HepG2 (cell line): Measurements from ENCODE around the gene MYO1G. TPM values are rescaled to one million over a fixed set of nuclear protein-coding genes. Genes with fewer than 3 reads are reported as not detected.

Experiments used
- ATAC-seq: fragments of 200-7000 bp; cut with Tn5 transposase; 3 replicates; pipeline ENCODE4 v1.9.1; 2020; ENCODE audit warnings: mild to moderate bottlenecking, moderate library complexity
- BruUV-seq: library from RNA; stranded (reverse); fragments of 400-500 nt; replicated peaks from 2 replicates; lab custom pipeline; 2021; lab: Mats Ljungman, UMichigan
- CTCF ChIA-PET: fragments of 300-600 bp; formaldehyde crosslinking; extraction: SDS; loops from one replicate; lab custom pipeline; 2021; ENCODE audit warnings: low total read pairs, inconsistent platforms, low intra/inter-chr PET ratio; lab: Yijun Ruan, JAX
- POLR2A ChIA-PET: fragments of 350-600 bp; sonication (Branson Sonifier 250); formaldehyde crosslinking; loops from one replicate; lab custom pipeline; 2020; ENCODE audit warnings: antibody characterized with exemption, inconsistent platforms; lab: Yijun Ruan, JAX
- DNase-seq: peaks from one replicate; pipeline ENCODE4 v3.0.0-alpha.2; 2015; ENCODE audit warnings: low spot score
- FAIRE-seq: peaks from 3 replicates; lab custom pipeline; 2011; peaks lifted over from hg19 to GRCh38; lab: Jason Lieb, UNC
- H2AFZ ChIP-seq: one replicate; pipeline ENCODE4 v1.6.1; 2011; ENCODE audit warnings: low read length, inconsistent platforms
- H3K27ac ChIP-seq: fragments of 300-600 bp; 3 replicates; pipeline ENCODE4 v1.8.0; 2011; ENCODE audit warnings: mixed run types, mild to moderate bottlenecking, mixed read lengths, low read length, inconsistent platforms; ENCODE audit not compliant: insufficient read depth; ENCODE audit errors: extremely low read length
- H3K27me3 ChIP-seq, 2 experiments: fragments of 200-600 bp in 1 of 2; 2 replicates in 1 of 2; 3 replicates in 1 of 2; pipeline versions ENCODE4 v1.6.0 to v1.8.0; 2011; ENCODE audit warnings: low read length in 2 of 2, mild to moderate bottlenecking in 2 of 2, moderate library complexity in 2 of 2, inconsistent platforms in 1 of 2; ENCODE audit not compliant: insufficient read depth in 2 of 2, control insufficient read depth in 1 of 2
- H3K36me3 ChIP-seq, 2 experiments: fragments of 200-600 bp in 1 of 2; replicated peaks in 1 of 2; 2 replicates in 1 of 2; 3 replicates in 1 of 2; pipeline versions ENCODE4 v1.5.1 to v1.8.0; 2011; ENCODE audit warnings: low read length in 2 of 2, inconsistent platforms in 1 of 2; ENCODE audit not compliant: insufficient read depth in 2 of 2, control insufficient read depth in 1 of 2
- H3K4me1 ChIP-seq: 2 replicates; pipeline ENCODE4 v1.5.1; 2012; ENCODE audit warnings: low read length, inconsistent platforms; ENCODE audit not compliant: insufficient read depth
- H3K4me2 ChIP-seq: 2 replicates; pipeline ENCODE4 v1.6.0; 2011; ENCODE audit warnings: low read depth, low read length, inconsistent platforms
- H3K4me3 ChIP-seq, 3 experiments: fragments of 200-600 bp in 1 of 3; sonication (generic), shearing (Covaris generic) in 1 of 3; replicated peaks in 1 of 3; 2 replicates each; pipeline ENCODE4 v1.5.1; 2011 to 2016; ENCODE audit warnings: low read length in 3 of 3, inconsistent platforms in 2 of 3, low read depth in 2 of 3, mild to moderate bottlenecking in 2 of 3, control low read depth in 1 of 3, mixed read lengths in 1 of 3; ENCODE audit not compliant: insufficient read depth in 1 of 3
- H3K79me2 ChIP-seq: one replicate; pipeline ENCODE4 v1.6.1; 2011; ENCODE audit warnings: low read length, inconsistent platforms; ENCODE audit not compliant: insufficient read depth
- H3K9ac ChIP-seq: 2 replicates; pipeline ENCODE4 v1.6.0; 2011; ENCODE audit warnings: mild to moderate bottlenecking, low read depth, low read length, inconsistent platforms; ENCODE audit not compliant: insufficient read depth
- H3K9me3 ChIP-seq: 2 replicates; pipeline ENCODE4 v1.5.1; 2012; ENCODE audit warnings: mild to moderate bottlenecking, low read length
- H4K20me1 ChIP-seq: 2 replicates; pipeline ENCODE4 v1.6.0; 2011; ENCODE audit warnings: inconsistent platforms, mild to moderate bottlenecking, low read length, moderate library complexity; ENCODE audit not compliant: insufficient read depth
- BHLHE40 ChIP-seq: IDR thresholded peaks from 2 replicates; pipeline ENCODE4 v1.6.1; 2011; ENCODE audit warnings: low read length, improper control_type of control experiment
- BRCA1 ChIP-seq: sonication (generic); formaldehyde crosslinking; IDR thresholded peaks from 2 replicates; pipeline ENCODE4 v1.4.0; 2020; ENCODE audit warnings: missing genetic modification reagents
- CREB1 ChIP-seq, 2 experiments: fragments of 450-650 bp in 1 of 2; IDR thresholded peaks; 2 replicates each; pipeline ENCODE4 v1.6.1; 2016 to 2017; ENCODE audit warnings: control low read depth in 1 of 2, mild to moderate bottlenecking in 1 of 2, missing compliant biosample characterization in 1 of 2, missing genetic modification characterization in 1 of 2
- ERF ChIP-seq: IDR thresholded peaks from 2 replicates; pipeline ENCODE4 v1.6.1; 2018; ENCODE audit warnings: missing biosample characterization, missing genetic modification reagents
- FOXM1 ChIP-seq: sonication (generic); formaldehyde crosslinking; IDR thresholded peaks from 2 replicates; pipeline ENCODE4 v1.5.0; 2020; ENCODE audit warnings: missing genetic modification reagents
- ISL2 ChIP-seq: sonication (generic); formaldehyde crosslinking; IDR thresholded peaks from 2 replicates; pipeline ENCODE4 v1.5.0; 2020; ENCODE audit warnings: missing genetic modification reagents
- LCORL ChIP-seq, 2 experiments: fragments of 450-650 bp in 1 of 2; sonication (generic) in 1 of 2; formaldehyde crosslinking in 1 of 2; IDR thresholded peaks; 2 replicates each; pipeline versions ENCODE4 v1.5.0 to v1.6.1; 2017 to 2020; ENCODE audit warnings: antibody characterized with exemption in 1 of 2, missing genetic modification reagents in 1 of 2
- MED1 ChIP-seq: sonication (generic); formaldehyde crosslinking; IDR thresholded peaks from 2 replicates; pipeline ENCODE4 v1.4.0; 2020; ENCODE audit warnings: missing genetic modification reagents
- MYC ChIP-seq: sonication (generic); formaldehyde crosslinking; IDR thresholded peaks from 2 replicates; pipeline ENCODE4 v1.9.0; 2021; ENCODE audit warnings: missing genetic modification reagents, borderline replicate concordance
- PLRG1 ChIP-seq: fragments of 450-650 bp; conservative IDR thresholded peaks from 2 replicates; pipeline ENCODE4 v1.6.1; 2016
- SMAD1 ChIP-seq: sonication (generic); formaldehyde crosslinking; IDR thresholded peaks from 2 replicates; pipeline ENCODE4 v1.4.0; 2020; ENCODE audit warnings: missing genetic modification reagents, low read depth, mild to moderate bottlenecking, borderline replicate concordance
- ZNF326 ChIP-seq: sonication (generic); formaldehyde crosslinking; IDR thresholded peaks from 2 replicates; pipeline ENCODE4 v1.4.0; 2020; ENCODE audit warnings: missing genetic modification reagents, borderline replicate concordance
- ZNF329 ChIP-seq: sonication (generic); formaldehyde crosslinking; IDR thresholded peaks from 2 replicates; pipeline ENCODE4 v1.9.0; 2021; ENCODE audit warnings: low read depth, mild to moderate bottlenecking, missing genetic modification reagents
- ZNF605 ChIP-seq: sonication (generic); formaldehyde crosslinking; IDR thresholded peaks from 2 replicates; pipeline ENCODE4 v1.8.0; 2022; ENCODE audit warnings: mild to moderate bottlenecking, missing genetic modification reagents
- ZNF615 ChIP-seq: sonication (generic); formaldehyde crosslinking; IDR thresholded peaks from 2 replicates; pipeline ENCODE4 v1.5.0; 2020; ENCODE audit warnings: mild to moderate bottlenecking, missing genetic modification reagents, borderline replicate concordance
- ZSCAN12 ChIP-seq: sonication (generic); formaldehyde crosslinking; IDR thresholded peaks from 2 replicates; pipeline ENCODE4 v1.9.0; 2021; ENCODE audit warnings: mild to moderate bottlenecking, missing genetic modification reagents
- WGBS: methylation state at CpG from one replicate; pipeline ENCODE4 v1.1.6; 2017; ENCODE audit warnings: low lambda C conversion rate; 5-methylcytosine and 5-hydroxymethylcytosine counted together
- in situ Hi-C: cut with HindIII; loops from 2 replicates; pipeline ENCODE4 v1.10.0; 2017; ENCODE audit warnings: low pct_unique_long_range_greater_than_20kb; ENCODE audit not compliant: extremely low pct_ligation_motif_present
- intact Hi-C: fragments of 100-400 bp; cut with micrococcal nuclease; formaldehyde crosslinking; loops from one replicate; pipeline ENCODE4 v1.10.0; 2022; ENCODE audit not compliant: unreplicated experiment
- polyA plus RNA-seq, 8 experiments: library from polyadenylated mRNA; depleted of rRNA in 3 of 8; stranded (reverse) in 7 of 8; unstranded in 1 of 8; fragments of >200 nt; fragmentation: Illumina TruSeq in 4 of 8; extraction: Trizol in 4 of 8; gene quantifications; 2 replicates each; pipeline versions ENCODE4 v1.2.1 to v1.2.3, GENCODE V29; 2011 to 2016; ENCODE audit warnings: low read depth in 4 of 8, missing spikeins in 1 of 8, mixed read lengths in 1 of 8; ENCODE audit not compliant: insufficient read depth in 1 of 8
- total RNA-seq, 5 experiments: library from RNA; depleted of rRNA; stranded (reverse); fragments of >200 nt; fragmentation: Illumina TruSeq; extraction: Trizol; gene quantifications; 2 replicates each; pipeline ENCODE4 v1.2.3, GENCODE V29; 2016; ENCODE audit warnings: low read depth in 1 of 5
- TF ChIP-seq, protein P1 (sequence below): sonication (generic); formaldehyde crosslinking; IDR thresholded peaks from 2 replicates; pipeline ENCODE4 v1.9.0; 2021; ENCODE audit warnings: mild to moderate bottlenecking, missing genetic modification reagents
- TF ChIP-seq, protein P2 (sequence below): sonication (generic); formaldehyde crosslinking; IDR thresholded peaks from 2 replicates; pipeline ENCODE4 v1.8.0; 2022; ENCODE audit warnings: missing genetic modification reagents, mild to moderate bottlenecking, inconsistent platforms, borderline replicate concordance

Gene MYO1G
- total and polyA plus RNA-seq, 2 of the 13 experiments (the other 11 are each of a cell fraction or from before 2014, with no cell fraction given) = 0.29 to 1.1 TPM

DNA sequence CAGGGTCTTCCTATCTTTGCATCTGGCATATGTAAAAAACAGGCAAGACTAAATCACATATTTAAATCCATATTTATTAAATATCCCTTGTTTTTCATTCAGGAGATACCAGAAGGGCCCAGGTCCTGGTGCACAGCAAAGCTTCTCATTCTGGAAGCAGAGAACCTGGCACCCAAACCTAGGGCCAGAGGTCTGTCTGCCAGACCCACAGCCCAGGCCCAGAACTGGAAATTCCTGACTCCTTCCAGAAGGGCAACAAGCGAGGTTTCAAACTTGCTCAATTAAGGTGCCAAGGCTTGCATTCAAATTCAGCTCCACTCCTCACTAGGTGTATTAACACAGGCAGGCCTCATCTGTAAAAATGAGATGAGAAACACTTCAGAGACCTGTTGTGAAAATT lies 4.2 kb upstream of the MYO1G start (continued):
- TF ChIP-seq, protein P1, sequence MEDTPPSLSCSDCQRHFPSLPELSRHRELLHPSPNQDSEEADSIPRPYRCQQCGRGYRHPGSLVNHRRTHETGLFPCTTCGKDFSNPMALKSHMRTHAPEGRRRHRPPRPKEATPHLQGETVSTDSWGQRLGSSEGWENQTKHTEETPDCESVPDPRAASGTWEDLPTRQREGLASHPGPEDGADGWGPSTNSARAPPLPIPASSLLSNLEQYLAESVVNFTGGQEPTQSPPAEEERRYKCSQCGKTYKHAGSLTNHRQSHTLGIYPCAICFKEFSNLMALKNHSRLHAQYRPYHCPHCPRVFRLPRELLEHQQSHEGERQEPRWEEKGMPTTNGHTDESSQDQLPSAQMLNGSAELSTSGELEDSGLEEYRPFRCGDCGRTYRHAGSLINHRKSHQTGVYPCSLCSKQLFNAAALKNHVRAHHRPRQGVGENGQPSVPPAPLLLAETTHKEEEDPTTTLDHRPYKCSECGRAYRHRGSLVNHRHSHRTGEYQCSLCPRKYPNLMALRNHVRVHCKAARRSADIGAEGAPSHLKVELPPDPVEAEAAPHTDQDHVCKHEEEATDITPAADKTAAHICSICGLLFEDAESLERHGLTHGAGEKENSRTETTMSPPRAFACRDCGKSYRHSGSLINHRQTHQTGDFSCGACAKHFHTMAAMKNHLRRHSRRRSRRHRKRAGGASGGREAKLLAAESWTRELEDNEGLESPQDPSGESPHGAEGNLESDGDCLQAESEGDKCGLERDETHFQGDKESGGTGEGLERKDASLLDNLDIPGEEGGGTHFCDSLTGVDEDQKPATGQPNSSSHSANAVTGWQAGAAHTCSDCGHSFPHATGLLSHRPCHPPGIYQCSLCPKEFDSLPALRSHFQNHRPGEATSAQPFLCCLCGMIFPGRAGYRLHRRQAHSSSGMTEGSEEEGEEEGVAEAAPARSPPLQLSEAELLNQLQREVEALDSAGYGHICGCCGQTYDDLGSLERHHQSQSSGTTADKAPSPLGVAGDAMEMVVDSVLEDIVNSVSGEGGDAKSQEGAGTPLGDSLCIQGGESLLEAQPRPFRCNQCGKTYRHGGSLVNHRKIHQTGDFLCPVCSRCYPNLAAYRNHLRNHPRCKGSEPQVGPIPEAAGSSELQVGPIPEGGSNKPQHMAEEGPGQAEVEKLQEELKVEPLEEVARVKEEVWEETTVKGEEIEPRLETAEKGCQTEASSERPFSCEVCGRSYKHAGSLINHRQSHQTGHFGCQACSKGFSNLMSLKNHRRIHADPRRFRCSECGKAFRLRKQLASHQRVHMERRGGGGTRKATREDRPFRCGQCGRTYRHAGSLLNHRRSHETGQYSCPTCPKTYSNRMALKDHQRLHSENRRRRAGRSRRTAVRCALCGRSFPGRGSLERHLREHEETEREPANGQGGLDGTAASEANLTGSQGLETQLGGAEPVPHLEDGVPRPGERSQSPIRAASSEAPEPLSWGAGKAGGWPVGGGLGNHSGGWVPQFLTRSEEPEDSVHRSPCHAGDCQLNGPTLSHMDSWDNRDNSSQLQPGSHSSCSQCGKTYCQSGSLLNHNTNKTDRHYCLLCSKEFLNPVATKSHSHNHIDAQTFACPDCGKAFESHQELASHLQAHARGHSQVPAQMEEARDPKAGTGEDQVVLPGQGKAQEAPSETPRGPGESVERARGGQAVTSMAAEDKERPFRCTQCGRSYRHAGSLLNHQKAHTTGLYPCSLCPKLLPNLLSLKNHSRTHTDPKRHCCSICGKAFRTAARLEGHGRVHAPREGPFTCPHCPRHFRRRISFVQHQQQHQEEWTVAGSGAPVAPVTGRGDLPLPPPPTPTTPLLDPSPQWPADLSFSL (CRISPR knock-in tag) = no peak
- no peak for TF ChIP-seq LCORL (IDR thresholded peaks at IDR 0.05)
- no peak for TF ChIP-seq LCORL (CRISPR knock-in tag; IDR thresholded peaks at IDR 0.05)
- no peak for TF ChIP-seq MED1 (CRISPR knock-in tag)
- TF ChIP-seq ZNF329 (CRISPR knock-in tag) = no peak
- TF ChIP-seq ZNF615 (CRISPR knock-in tag) = no peak
- TF ChIP-seq BRCA1 (CRISPR knock-in tag) = no peak
- TF ChIP-seq ZNF605 = no peak

DNA sequence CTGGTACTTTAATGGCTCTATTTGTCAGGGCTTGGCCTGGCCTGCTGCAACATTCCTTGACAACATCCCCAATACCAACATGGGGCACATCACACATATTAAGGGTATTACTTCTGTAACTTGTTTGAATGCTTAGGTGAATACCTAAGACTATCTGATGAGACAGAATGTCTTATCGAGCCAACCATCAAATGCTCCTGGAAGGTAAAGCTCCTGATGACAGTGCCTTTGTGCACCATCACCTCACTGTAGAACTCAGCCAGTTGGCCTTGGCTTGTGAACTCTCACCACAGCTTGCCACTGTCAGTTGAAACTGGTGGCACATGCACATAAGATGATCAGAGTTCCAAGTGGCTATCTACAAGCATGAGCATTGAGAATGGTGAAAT lies 3.7 kb upstream of the MYO1G start:
- H3K4me1 ChIP-seq = peaks cover 22% of the 10 kb centered on the region
- no peaks in the 10 kb centered on the region for H3K27me3 ChIP-seq
- no peak for FAIRE-seq
- no peak overlapping the region for H2AFZ ChIP-seq
- BruUV-seq = no TSS peak
- no peaks in the 10 kb centered on the region for H3K36me3 ChIP-seq
- no peak overlapping the region for H3K4me2 ChIP-seq
- in situ Hi-C loops (no loop called here), intact Hi-C loops (no loop called here)
- no peak overlapping the region for H3K4me3 ChIP-seq
- H3K27ac ChIP-seq = no peak overlapping the region
- no peak overlapping the region for H3K9ac ChIP-seq
- H3K79me2 ChIP-seq = no peaks in the 10 kb centered on the region
- no peak for DNase-seq
- no peaks in the 10 kb centered on the region for H3K9me3 ChIP-seq
- ATAC-seq = no peak
- WGBS = 86% methylated on average over 1 of the region's 1 CpG
- POLR2A ChIA-PET = interaction anchor here (1.9 kb wide), 1 partner anchor 10 kb away, joined by 7 read pairs; no protein-coding TSS in a partner anchor
- CTCF ChIA-PET = no interaction called here
- H4K20me1 ChIP-seq = no peaks in the 10 kb centered on the region
- TF ChIP-seq, protein P2, sequence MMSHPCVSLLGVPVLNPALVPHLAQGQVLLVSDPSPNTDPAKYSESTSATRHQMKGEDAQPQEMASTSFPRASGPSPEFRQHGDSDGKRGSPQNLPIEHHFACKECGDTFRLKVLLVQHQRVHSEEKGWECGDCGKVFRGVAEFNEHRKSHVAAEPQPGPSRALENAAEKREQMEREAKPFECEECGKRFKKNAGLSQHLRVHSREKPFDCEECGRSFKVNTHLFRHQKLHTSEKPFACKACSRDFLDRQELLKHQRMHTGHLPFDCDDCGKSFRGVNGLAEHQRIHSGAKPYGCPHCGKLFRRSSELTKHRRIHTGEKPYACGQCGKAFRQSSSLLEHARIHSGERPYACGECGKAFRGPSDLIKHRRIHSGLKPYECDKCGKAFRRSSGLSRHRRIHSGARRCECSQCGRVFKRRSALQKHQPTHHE (CRISPR knock-in tag) = no peak
- TF ChIP-seq ISL2 (no peak), ERF (CRISPR knock-in tag) (no peak), FOXM1 (CRISPR knock-in tag) (no peak), ZSCAN12 (CRISPR knock-in tag) (no peak), SMAD1 (CRISPR knock-in tag) (no peak), CREB1 (IDR thresholded peaks at IDR 0.05) (no peak), CREB1 (CRISPR knock-in tag; IDR thresholded peaks at IDR 0.05) (no peak), BHLHE40 (no peak), PLRG1 (no peak), ZNF326 (CRISPR knock-in tag) (no peak), MYC (CRISPR knock-in tag) (no peak)
